IMR-90 (cell line): ENCODE results near the gene SLAMF7.

Experiments
- BHLHE40 ChIP-seq: fragments of 150-350 bp; IDR thresholded peaks from 2 replicates; pipeline ENCODE4 v1.6.1; 2016; ENCODE audit warnings: mild to moderate bottlenecking, low read depth, low read length
- CEBPB ChIP-seq: IDR thresholded peaks from 2 replicates; pipeline ENCODE4 v1.6.1; 2012; ENCODE audit warnings: low read depth, low read length, improper control_type of control experiment
- CTCF ChIP-seq: conservative IDR thresholded peaks from 2 replicates; pipeline ENCODE4 v1.5.1; 2012; ENCODE audit warnings: mild to moderate bottlenecking, low read depth, low read length, improper control_type of control experiment
- ELK1 ChIP-seq: fragments of 150-350 bp; IDR thresholded peaks from 2 replicates; pipeline ENCODE4 v1.6.1; 2016; ENCODE audit warnings: low read depth, mild to moderate bottlenecking, low read length, moderate library complexity, borderline replicate concordance
- FOS ChIP-seq: fragments of 150-350 bp; IDR thresholded peaks from 2 replicates; pipeline ENCODE4 v1.6.1; 2016; ENCODE audit warnings: low read depth, low read length
- MAZ ChIP-seq: IDR thresholded peaks from 2 replicates; pipeline ENCODE4 v1.6.1; 2012; ENCODE audit warnings: low read depth, mild to moderate bottlenecking, low read length, improper control_type of control experiment, moderate library complexity, borderline replicate concordance
- MXI1 ChIP-seq: IDR thresholded peaks from 2 replicates; pipeline ENCODE4 v1.6.1; 2012; ENCODE audit warnings: low read depth, mild to moderate bottlenecking, low read length, moderate library complexity, borderline replicate concordance
- POLR2A ChIP-seq: IDR thresholded peaks from 2 replicates; pipeline ENCODE4 v1.6.1; 2012; ENCODE audit warnings: mild to moderate bottlenecking, low read depth, low read length
- RAD21 ChIP-seq: IDR thresholded peaks from 2 replicates; pipeline ENCODE4 v1.6.1; 2012; ENCODE audit warnings: low read length, improper control_type of control experiment
- RCOR1 ChIP-seq: IDR thresholded peaks from 2 replicates; pipeline ENCODE4 v1.6.1; 2012; ENCODE audit warnings: mild to moderate bottlenecking, low read length, improper control_type of control experiment; ENCODE audit not compliant: insufficient replicate concordance
- RFX5 ChIP-seq: IDR thresholded peaks from 2 replicates; pipeline ENCODE4 v1.8.0; 2012; ENCODE audit warnings: low read depth, mild to moderate bottlenecking, low read length, moderate library complexity
- SMC3 ChIP-seq: fragments of 150-350 bp; IDR thresholded peaks from 2 replicates; pipeline ENCODE4 v1.6.1; 2016; ENCODE audit warnings: low read depth, mild to moderate bottlenecking, antibody characterized with exemption, low read length, moderate library complexity
- USF2 ChIP-seq: fragments of 150-350 bp; IDR thresholded peaks from 2 replicates; pipeline ENCODE4 v1.6.1; 2017; ENCODE audit warnings: mild to moderate bottlenecking, antibody characterized with exemption, low read length, low read depth

- TF ChIP-seq CTCF = no peak
- no peak for TF ChIP-seq FOS
- TF ChIP-seq RCOR1 = no peak
- no peak for TF ChIP-seq CEBPB
- TF ChIP-seq RAD21 = no peak
- no peak for TF ChIP-seq MAZ
- no peak for TF ChIP-seq POLR2A
- TF ChIP-seq MXI1 = no peak
- TF ChIP-seq RFX5 = no peak
- no peak for TF ChIP-seq BHLHE40
- TF ChIP-seq SMC3 = no peak
- no peak for TF ChIP-seq ELK1
- no peak for TF ChIP-seq USF2
Observed at GRCh38 chr1:160738271-160738670, 776 bp upstream of the SLAMF7 start.
